Mammary epithelial cell (primary cell): Measurements from ENCODE around the gene CRISP2.

Source experiments
- EZH2 ChIP-seq: IDR thresholded peaks from 2 replicates; pipeline ENCODE4 v1.6.1; 2012; ENCODE audit warnings: low read length, inconsistent platforms, borderline replicate concordance
- TF ChIP-seq, protein P1 (sequence below), 2 donors: IDR thresholded peaks in 1 of 2; conservative IDR thresholded peaks in 1 of 2; 2 replicates each; pipeline ENCODE4 v1.5.1; 2011 to 2012; ENCODE audit warnings: inconsistent platforms in 2 of 2, low read length in 2 of 2, mild to moderate bottlenecking in 2 of 2, control low read depth in 1 of 2, low read depth in 1 of 2; ENCODE audit not compliant: insufficient read depth in 1 of 2; ENCODE audit errors: extremely low read depth in 1 of 2

DNA sequence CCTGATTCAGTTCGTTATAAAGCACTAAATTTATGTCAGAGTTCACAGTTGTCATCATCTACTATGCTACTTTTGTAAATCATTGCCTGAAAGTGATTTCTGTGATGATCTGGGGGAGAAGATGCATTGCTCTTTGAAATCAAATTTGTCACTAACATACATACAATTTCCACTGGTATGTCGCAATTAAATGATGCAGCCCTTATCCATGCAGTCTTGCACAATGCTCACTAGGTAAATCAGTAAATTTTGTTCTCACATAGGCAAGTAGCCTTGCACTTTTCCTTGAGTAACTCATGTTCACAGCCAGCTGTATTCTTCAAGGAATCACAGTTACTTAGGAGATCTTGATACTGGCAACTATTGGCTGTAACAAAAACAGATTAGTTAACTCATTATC lies 20.8 kb downstream of the CRISP2 start:
- TF ChIP-seq, protein P1, sequence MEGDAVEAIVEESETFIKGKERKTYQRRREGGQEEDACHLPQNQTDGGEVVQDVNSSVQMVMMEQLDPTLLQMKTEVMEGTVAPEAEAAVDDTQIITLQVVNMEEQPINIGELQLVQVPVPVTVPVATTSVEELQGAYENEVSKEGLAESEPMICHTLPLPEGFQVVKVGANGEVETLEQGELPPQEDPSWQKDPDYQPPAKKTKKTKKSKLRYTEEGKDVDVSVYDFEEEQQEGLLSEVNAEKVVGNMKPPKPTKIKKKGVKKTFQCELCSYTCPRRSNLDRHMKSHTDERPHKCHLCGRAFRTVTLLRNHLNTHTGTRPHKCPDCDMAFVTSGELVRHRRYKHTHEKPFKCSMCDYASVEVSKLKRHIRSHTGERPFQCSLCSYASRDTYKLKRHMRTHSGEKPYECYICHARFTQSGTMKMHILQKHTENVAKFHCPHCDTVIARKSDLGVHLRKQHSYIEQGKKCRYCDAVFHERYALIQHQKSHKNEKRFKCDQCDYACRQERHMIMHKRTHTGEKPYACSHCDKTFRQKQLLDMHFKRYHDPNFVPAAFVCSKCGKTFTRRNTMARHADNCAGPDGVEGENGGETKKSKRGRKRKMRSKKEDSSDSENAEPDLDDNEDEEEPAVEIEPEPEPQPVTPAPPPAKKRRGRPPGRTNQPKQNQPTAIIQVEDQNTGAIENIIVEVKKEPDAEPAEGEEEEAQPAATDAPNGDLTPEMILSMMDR (conservative IDR thresholded peaks at IDR 0.05 in 1 of 2, IDR thresholded peaks at IDR 0.05 in 1 of 2; ENCODE audit: extremely low read depth in 1 of 2, insufficient read depth in 1 of 2, low read depth in 1 of 2, low read length in 2 of 2) = no peak
- TF ChIP-seq EZH2 = no peak
